OCI-LY1 (cell line): ENCODE data around the gene JMJD8.

Source experiments
- H2AFZ ChIP-seq: fragments of 200-600 bp; sonication (generic), shearing (Covaris generic); 2 replicates; pipeline ENCODE4 v1.6.0; 2014; ENCODE audit warnings: antibody characterized with exemption, mild to moderate bottlenecking, low read length
- H3F3A ChIP-seq: fragments of 200-600 bp; sonication (generic), shearing (Covaris generic); 2 replicates; pipeline ENCODE4 v1.6.0; 2014; ENCODE audit warnings: mild to moderate bottlenecking, antibody characterized with exemption, low read length, moderate library complexity; ENCODE audit not compliant: insufficient read depth
- H3K27ac ChIP-seq: fragments of 200-600 bp; sonication (generic); 2 replicates; pipeline ENCODE4 v1.5.1; 2014; ENCODE audit warnings: low read length, mixed run types, mild to moderate bottlenecking, low read depth; ENCODE audit not compliant: poor library complexity, severe bottlenecking
- H3K27me3 ChIP-seq: fragments of 200-600 bp; sonication (generic); 2 replicates; pipeline ENCODE4 v1.6.0; 2014; ENCODE audit warnings: antibody characterized with exemption, mild to moderate bottlenecking, low read length, moderate library complexity; ENCODE audit not compliant: insufficient read depth
- H3K36me3 ChIP-seq: fragments of 200-600 bp; sonication (generic); 2 replicates; pipeline ENCODE4 v1.6.1; 2014; ENCODE audit warnings: mild to moderate bottlenecking, antibody characterized with exemption, low read length, moderate library complexity, mixed read lengths; ENCODE audit not compliant: insufficient read depth
- H3K4me1 ChIP-seq: fragments of 200-600 bp; sonication (generic); 2 replicates; pipeline ENCODE4 v1.5.1; 2014; ENCODE audit warnings: mild to moderate bottlenecking, low read length, moderate library complexity; ENCODE audit not compliant: insufficient read depth, severe bottlenecking
- H3K4me2 ChIP-seq: fragments of 200-600 bp; sonication (generic), shearing (Covaris generic); 2 replicates; pipeline ENCODE4 v1.6.1; 2014; ENCODE audit warnings: low read length
- H3K4me3 ChIP-seq: fragments of 200-600 bp; sonication (generic); 2 replicates; pipeline ENCODE4 v1.5.1; 2014; ENCODE audit warnings: low read length, low read depth, mild to moderate bottlenecking, mixed read lengths; ENCODE audit not compliant: poor library complexity, severe bottlenecking
- H3K79me2 ChIP-seq: fragments of 200-600 bp; shearing (Covaris generic); 2 replicates; pipeline ENCODE4 v1.6.1; 2016; ENCODE audit warnings: mixed run types, low read length, mixed read lengths; ENCODE audit not compliant: insufficient read depth
- H3K9ac ChIP-seq: fragments of 200-600 bp; sonication (generic), shearing (Covaris generic); 2 replicates; pipeline ENCODE4 v1.6.1; 2014; ENCODE audit warnings: mild to moderate bottlenecking, low read length, mixed read lengths
- H3K9me2 ChIP-seq: fragments of 200-600 bp; sonication (generic), shearing (Covaris generic); 2 replicates; pipeline ENCODE4 v1.6.1; 2014; ENCODE audit warnings: low read depth, mild to moderate bottlenecking, low read length, mixed read lengths
- H3K9me3 ChIP-seq: fragments of 200-600 bp; shearing (Covaris generic); 2 replicates; pipeline ENCODE4 v1.6.1; 2014; ENCODE audit warnings: low read length, mixed read lengths
- H4K20me1 ChIP-seq: fragments of 200-600 bp; sonication (generic), shearing (Covaris generic); 2 replicates; pipeline ENCODE4 v1.6.0; 2016; ENCODE audit warnings: mild to moderate bottlenecking, low read length; ENCODE audit not compliant: insufficient read depth
- EZH2 ChIP-seq: fragments of 200-600 bp; sonication (generic), shearing (Covaris generic); IDR thresholded peaks from 2 replicates; pipeline ENCODE4 v1.8.0; 2017; ENCODE audit warnings: borderline replicate concordance, mixed run types, mild to moderate bottlenecking, antibody characterized with exemption, low read length, moderate library complexity, mixed read lengths
- TF ChIP-seq, protein P1 (sequence below): fragments of 200-600 bp; sonication (generic), shearing (Covaris generic); IDR thresholded peaks from 2 replicates; pipeline ENCODE4 v1.5.1; 2017; ENCODE audit warnings: mild to moderate bottlenecking, antibody characterized with exemption, low read length, moderate library complexity, mixed read lengths

JMJD8 gene

DNA sequence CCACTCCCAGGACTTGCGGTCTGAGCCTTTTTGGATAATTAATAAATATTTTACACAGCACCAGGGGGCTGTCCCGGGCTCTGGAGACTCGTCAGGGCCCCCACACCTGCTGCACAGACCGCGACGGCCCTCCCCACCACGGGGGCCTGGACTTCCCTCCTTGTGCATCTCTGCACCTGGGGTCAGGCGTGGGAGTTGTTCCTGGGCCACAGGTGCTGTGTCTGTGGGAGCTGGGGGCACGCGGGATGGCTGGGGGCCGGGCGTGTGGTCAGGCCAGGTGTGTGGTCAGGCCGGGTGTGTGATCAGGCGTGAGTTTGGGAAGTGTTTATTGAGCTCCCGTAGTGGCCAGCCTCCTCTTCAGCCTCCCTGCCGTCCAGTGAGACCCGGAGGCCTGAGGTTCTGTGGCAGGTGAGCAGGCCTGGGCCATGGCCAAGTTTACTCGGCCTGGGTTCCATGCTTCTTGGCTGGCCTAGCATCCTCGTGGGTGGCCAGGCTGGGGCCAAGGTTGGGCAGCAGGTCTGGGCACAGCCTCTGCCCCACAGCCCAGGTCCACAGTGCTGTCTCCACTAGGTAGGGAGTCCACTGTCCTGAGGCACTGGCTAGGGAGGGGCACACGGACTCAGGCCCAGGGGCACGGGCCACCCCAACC is 5.8 kb downstream of the JMJD8 start:
- no peaks in the 10 kb centered on the region for H3K9me2 ChIP-seq
- H2AFZ ChIP-seq: no peak overlapping the region
- H3K27me3 ChIP-seq: no peaks in the 10 kb centered on the region
- H4K20me1 ChIP-seq: no peaks in the 10 kb centered on the region
- H3K4me2 ChIP-seq: no peak overlapping the region
- H3K9me3 ChIP-seq: no peaks in the 10 kb centered on the region
- 0 out of 2 replicates have a peak, but pooled peaks cover 8% of the 10 kb centered on the region for H3K79me2 ChIP-seq
- H3F3A ChIP-seq: no peaks in the 10 kb centered on the region
- H3K4me1 ChIP-seq: peaks cover 41% of the 10 kb centered on the region
- H3K4me3 ChIP-seq: no peak overlapping the region
- H3K27ac ChIP-seq: peak overlapping the region; percentile 27
- TF ChIP-seq EZH2: no peak
- TF ChIP-seq, protein P1, sequence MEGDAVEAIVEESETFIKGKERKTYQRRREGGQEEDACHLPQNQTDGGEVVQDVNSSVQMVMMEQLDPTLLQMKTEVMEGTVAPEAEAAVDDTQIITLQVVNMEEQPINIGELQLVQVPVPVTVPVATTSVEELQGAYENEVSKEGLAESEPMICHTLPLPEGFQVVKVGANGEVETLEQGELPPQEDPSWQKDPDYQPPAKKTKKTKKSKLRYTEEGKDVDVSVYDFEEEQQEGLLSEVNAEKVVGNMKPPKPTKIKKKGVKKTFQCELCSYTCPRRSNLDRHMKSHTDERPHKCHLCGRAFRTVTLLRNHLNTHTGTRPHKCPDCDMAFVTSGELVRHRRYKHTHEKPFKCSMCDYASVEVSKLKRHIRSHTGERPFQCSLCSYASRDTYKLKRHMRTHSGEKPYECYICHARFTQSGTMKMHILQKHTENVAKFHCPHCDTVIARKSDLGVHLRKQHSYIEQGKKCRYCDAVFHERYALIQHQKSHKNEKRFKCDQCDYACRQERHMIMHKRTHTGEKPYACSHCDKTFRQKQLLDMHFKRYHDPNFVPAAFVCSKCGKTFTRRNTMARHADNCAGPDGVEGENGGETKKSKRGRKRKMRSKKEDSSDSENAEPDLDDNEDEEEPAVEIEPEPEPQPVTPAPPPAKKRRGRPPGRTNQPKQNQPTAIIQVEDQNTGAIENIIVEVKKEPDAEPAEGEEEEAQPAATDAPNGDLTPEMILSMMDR: no peak
- peaks cover 37% of the 10 kb centered on the region for H3K36me3 ChIP-seq
- H3K9ac ChIP-seq: no peak overlapping the region

DNA sequence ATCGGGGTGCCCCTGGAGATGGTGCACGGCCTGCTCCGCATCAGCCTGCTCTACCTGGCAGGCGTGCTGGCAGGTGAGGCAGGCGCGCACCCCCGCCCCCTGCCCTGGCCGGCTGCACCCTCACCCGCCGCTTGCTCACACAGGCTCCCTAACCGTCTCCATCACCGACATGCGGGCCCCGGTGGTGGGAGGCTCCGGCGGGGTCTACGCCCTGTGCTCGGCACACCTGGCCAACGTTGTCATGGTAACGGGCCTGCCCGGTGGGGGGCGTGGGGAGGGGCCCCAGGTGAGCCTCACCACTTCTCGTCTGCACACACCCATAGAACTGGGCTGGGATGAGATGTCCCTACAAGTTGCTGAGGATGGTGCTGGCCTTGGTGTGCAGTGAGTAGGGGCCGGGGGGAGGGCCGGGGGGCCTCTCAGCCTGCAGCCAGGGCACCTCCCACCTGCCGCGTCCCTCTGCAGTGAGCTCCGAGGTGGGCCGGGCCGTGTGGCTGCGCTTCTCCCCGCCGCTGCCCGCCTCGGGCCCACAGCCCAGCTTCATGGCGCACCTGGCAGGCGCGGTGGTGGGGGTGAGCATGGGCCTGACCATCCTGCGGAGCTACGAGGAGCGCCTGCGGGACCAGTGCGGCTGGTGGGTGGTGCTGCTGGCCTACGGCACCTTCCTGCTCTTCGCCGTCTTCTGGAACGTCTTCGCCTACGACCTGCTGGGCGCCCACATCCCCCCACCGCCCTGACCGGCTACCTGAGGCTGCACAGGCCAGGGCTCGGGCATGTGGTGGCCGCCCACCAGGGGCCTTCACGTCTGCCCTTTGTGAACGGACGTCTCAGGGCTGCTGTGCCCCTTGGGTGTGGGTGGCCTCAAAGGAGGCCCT is 6.6 kb downstream of the JMJD8 start:
- H3K4me1 ChIP-seq: peaks cover 33% of the 10 kb centered on the region
- H3K36me3 ChIP-seq: peaks cover 37% of the 10 kb centered on the region
- H3K9me3 ChIP-seq: no peaks in the 10 kb centered on the region
- TF ChIP-seq, protein P1: no peak
- no peak for TF ChIP-seq EZH2
- H4K20me1 ChIP-seq: no peaks in the 10 kb centered on the region
- H3K79me2 ChIP-seq: 0 out of 2 replicates have a peak, but pooled peaks cover 8% of the 10 kb centered on the region
- no peak overlapping the region for H2AFZ ChIP-seq
- no peak overlapping the region for H3K9ac ChIP-seq
- peak overlapping the region; percentile 18; the same call in 1 of the 2 replicates for H3K4me2 ChIP-seq
- H3K27ac ChIP-seq: no peak overlapping the region
- H3K4me3 ChIP-seq: no peak overlapping the region
- no peaks in the 10 kb centered on the region for H3F3A ChIP-seq
- H3K27me3 ChIP-seq: no peaks in the 10 kb centered on the region
- H3K9me2 ChIP-seq: no peaks in the 10 kb centered on the region

DNA sequence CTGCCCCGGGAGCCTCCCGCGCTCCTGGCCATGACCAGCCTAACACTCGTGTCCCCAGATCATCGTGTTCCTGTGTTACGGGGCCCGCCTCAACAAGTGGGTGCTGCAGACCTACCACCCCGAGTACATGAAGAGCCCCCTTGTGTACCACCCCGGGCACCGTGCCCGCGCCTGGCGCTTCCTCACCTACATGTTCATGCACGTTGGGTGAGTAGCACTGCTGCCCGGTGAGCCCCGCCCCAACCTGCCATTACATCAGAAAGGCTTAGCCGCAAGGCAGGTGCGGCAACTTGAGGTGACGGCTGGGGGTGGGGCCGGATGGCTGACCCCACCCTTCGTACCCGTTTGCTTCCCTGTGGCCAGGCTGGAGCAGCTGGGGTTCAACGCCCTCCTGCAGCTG is 7.2 kb downstream of the JMJD8 start:
- Histone ChIP-seq H3F3A (no peaks in the 10 kb centered on the region), H3K9ac (no peak overlapping the region), H3K27ac (no peak overlapping the region), H3K9me2 (no peaks in the 10 kb centered on the region), H3K9me3 (no peaks in the 10 kb centered on the region), H4K20me1 (no peaks in the 10 kb centered on the region), H3K4me1 (peaks cover 27% of the 10 kb centered on the region), H2AFZ (no peak overlapping the region), H3K36me3 (peaks cover 37% of the 10 kb centered on the region), H3K4me2 (peak overlapping the region; percentile 18; the same call in 1 of the 2 replicates), H3K27me3 (no peaks in the 10 kb centered on the region), H3K4me3 (no peak overlapping the region), H3K79me2 (0 out of 2 replicates have a peak, but pooled peaks cover 8% of the 10 kb centered on the region)
- TF ChIP-seq, protein P1: no peak
- TF ChIP-seq EZH2: no peak
